Measurements from ENCODE around the gene TCTN2.

Gene TCTN2

DNA sequence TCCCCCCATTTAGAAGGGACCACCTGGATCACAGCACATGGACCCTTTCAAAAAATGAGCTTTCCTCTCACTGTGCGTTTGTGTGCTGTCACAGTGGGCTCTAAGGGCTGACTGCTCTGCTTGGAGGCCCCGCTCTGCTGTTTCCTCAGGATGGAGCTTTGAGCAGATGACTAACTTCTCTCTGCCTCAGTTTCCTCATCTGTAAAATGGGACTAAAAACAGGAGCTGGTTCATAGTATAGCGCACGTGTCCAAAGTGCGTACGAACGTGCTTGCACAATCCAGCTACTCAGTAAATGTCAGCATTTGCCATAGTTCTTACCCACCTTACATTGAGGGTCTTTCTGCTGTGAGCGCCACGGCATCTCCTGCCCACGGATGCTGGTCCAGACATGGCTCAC, 78.4 kb downstream of the TCTN2 start:
- TF ChIP-seq, protein P1, sequence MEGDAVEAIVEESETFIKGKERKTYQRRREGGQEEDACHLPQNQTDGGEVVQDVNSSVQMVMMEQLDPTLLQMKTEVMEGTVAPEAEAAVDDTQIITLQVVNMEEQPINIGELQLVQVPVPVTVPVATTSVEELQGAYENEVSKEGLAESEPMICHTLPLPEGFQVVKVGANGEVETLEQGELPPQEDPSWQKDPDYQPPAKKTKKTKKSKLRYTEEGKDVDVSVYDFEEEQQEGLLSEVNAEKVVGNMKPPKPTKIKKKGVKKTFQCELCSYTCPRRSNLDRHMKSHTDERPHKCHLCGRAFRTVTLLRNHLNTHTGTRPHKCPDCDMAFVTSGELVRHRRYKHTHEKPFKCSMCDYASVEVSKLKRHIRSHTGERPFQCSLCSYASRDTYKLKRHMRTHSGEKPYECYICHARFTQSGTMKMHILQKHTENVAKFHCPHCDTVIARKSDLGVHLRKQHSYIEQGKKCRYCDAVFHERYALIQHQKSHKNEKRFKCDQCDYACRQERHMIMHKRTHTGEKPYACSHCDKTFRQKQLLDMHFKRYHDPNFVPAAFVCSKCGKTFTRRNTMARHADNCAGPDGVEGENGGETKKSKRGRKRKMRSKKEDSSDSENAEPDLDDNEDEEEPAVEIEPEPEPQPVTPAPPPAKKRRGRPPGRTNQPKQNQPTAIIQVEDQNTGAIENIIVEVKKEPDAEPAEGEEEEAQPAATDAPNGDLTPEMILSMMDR (IDR thresholded peaks at IDR 0.05) = no peak
- no peak overlapping the region for H3K27ac ChIP-seq
- no peak for DNase-seq (ENCODE audit: low spot score)
- H3K4me3 ChIP-seq = no peak overlapping the region

DNA sequence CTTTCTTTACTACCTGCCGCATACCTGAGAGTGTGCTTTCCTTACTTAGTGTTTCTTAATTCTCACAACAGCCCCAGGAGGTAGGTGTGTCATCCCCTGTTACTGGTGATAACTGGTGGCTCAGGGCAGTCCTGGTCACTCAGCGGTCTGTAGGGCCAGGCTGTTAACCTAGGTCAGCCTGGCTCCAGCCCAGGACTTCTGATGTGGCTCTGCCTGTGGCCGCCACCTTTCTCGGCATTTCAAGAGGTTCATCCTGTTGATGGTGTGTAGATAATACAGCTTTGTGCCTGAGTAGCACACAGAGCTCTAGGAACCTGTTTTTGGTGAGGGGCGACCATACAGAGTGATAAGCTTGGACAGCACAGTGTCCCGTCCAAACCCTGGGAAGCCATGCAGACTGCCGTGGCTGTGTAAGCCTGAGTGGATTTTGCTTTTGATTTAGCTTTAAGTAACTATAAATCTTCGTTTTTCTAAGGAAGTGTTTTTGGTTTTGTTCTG, 79.3 kb downstream of the TCTN2 start:
- no peak overlapping the region for H3K27ac ChIP-seq
- TF ChIP-seq, protein P1 (IDR thresholded peaks at IDR 0.05) = no peak
- no peak for DNase-seq (ENCODE audit: low spot score)

DNA sequence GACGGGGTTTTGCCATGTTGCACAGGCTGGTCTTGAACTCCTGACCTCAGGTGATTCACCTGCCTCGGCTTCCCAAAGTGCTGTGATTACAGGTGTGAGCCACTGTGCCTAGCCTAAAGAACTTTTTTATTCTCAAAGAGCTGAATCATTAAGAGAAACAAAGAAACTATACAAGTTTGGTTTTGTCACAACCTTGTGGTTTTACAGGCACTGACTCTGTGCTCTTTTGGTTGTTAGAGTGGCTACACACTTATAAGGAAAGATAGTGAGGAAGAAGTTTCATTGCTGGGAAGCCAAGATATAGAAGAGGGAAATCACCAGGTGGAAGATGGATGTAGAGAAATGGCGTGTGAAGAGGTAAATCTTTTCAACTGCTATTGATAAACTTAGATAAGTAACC, 81.1 kb downstream of the TCTN2 start:
- Histone ChIP-seq H3K4me3 (no peak overlapping the region), H3K27ac (no peak overlapping the region)
- no peak for DNase-seq (ENCODE audit: low spot score)
- TF ChIP-seq, protein P1 (IDR thresholded peaks at IDR 0.05) = no peak

More for the DNA sequence above, 79.3 kb downstream of the TCTN2 start:
- no peak overlapping the region for H3K4me3 ChIP-seq

DNA sequence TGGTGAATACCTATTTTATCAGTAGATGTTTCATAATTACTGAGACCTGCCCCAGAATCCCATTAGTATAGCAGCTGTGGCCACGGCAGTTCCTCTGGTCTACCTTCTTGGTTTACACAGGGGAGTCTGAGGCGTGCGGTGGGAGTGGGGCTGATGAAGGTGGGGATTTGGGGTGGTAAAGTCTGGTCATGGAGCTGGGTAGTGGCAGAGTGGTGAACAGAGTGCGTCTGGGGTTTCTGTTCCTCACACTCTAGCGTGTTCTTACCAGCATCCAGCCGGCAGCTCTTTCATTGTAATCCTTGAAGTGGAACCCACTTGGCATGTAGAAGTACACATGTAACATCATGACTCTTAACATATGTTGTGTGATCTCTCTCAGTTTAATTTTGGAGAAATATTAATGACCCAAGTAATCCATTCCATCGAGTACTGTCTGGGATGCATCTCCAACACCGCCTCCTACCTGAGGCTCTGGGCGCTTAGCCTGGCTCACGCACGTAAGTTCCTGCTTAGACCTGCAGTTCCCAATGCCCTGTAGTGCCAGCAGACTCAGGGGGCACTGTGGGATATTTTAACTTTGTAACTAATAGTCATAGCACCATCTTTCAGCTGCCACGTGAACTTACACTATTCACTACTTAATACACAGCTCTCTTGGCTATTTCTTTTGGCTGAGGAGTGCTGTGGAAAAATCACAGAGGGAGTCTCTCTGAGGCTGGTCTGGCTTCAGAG, 83.3 kb downstream of the TCTN2 start:
- Histone ChIP-seq H3K4me3 (no peak overlapping the region), H3K27ac (no peak overlapping the region)
- TF ChIP-seq, protein P1 (IDR thresholded peaks at IDR 0.05) = no peak
- no peak for DNase-seq (ENCODE audit: low spot score)

DNA sequence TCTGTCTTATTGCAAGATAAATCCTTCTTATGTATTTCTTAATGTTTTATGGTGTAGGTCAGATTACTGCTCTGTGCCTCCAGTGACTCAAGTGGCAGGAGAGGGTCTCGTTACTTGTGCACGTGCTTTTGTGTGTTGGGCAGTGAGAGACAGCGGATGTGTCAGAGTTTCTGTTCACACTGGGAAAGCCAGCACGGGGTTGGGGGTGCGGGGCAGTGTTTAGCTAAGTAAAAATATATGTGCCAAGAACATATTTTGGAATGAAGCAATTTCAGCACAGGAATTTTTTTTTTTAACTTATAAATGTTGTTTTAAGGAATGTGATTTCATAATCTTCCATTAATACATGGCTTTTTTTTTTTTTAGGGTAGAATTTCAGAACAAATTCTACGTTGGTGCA, 86.6 kb downstream of the TCTN2 start:
- H3K27ac ChIP-seq = peak overlapping the region; percentile 52 to 62
- TF ChIP-seq, protein P1 (IDR thresholded peaks at IDR 0.05) = no peak
- peak; percentile 84 for DNase-seq (ENCODE audit: low spot score)
- no peak overlapping the region for H3K4me3 ChIP-seq
